Keratinocyte (primary cell): ENCODE measurements around the gene DGKZ. TPM values are rescaled to one million over a fixed set of nuclear protein-coding genes. Genes with fewer than 3 reads are reported as not detected.

Experiments
- DNase-seq: peaks from one replicate; pipeline ENCODE4 v3.0.0-alpha.2; 2011; ENCODE audit warnings: low read depth, missing footprints, low spot score
- FAIRE-seq: peaks from 2 replicates; lab custom pipeline; 2011; peaks lifted over from hg19 to GRCh38; lab: Jason Lieb, UNC
- H2AFZ ChIP-seq: 2 replicates; pipeline ENCODE4 v1.6.0; 2012; ENCODE audit warnings: low read length, control low read depth, inconsistent platforms; ENCODE audit not compliant: control insufficient read depth
- H3K27ac ChIP-seq: 2 replicates; pipeline ENCODE4 v1.5.1; 2011; ENCODE audit warnings: low read length; ENCODE audit not compliant: control insufficient read depth, insufficient read depth
- H3K27me3 ChIP-seq: 3 replicates; pipeline ENCODE4 v1.6.0; 2011; ENCODE audit warnings: low read length; ENCODE audit not compliant: control insufficient read depth, insufficient read depth; ENCODE audit errors: extremely low read depth
- H3K36me3 ChIP-seq, 2 experiments: 2 replicates in 1 of 2; 3 replicates in 1 of 2; pipeline ENCODE4 v1.5.1; 2011; ENCODE audit warnings: low read length in 2 of 2, mild to moderate bottlenecking in 1 of 2; ENCODE audit not compliant: control insufficient read depth in 2 of 2, insufficient read depth in 2 of 2; ENCODE audit errors: extremely low read depth in 1 of 2
- H3K4me1 ChIP-seq: 3 replicates; pipeline ENCODE4 v1.5.1; 2011; ENCODE audit warnings: low read length; ENCODE audit not compliant: control insufficient read depth, insufficient read depth; ENCODE audit errors: extremely low read depth
- H3K4me2 ChIP-seq: 3 replicates; pipeline ENCODE4 v1.6.0; 2011; ENCODE audit warnings: low read depth, low read length; ENCODE audit not compliant: control insufficient read depth, insufficient read depth; ENCODE audit errors: extremely low read depth
- H3K4me3 ChIP-seq, 3 experiments: fragments of 200-600 bp in 1 of 3; sonication (generic) in 1 of 3; 2 replicates in 2 of 3; 3 replicates in 1 of 3; pipeline ENCODE4 v1.5.1; 2011 to 2016; ENCODE audit warnings: low read length in 3 of 3, mild to moderate bottlenecking in 3 of 3, control low read depth in 2 of 3, inconsistent platforms in 1 of 3, low read depth in 1 of 3, mixed read lengths in 1 of 3, mixed run types in 1 of 3, moderate library complexity in 1 of 3; ENCODE audit not compliant: control insufficient read depth in 2 of 3, insufficient read depth in 2 of 3; ENCODE audit errors: extremely low read depth in 1 of 3
- H3K79me2 ChIP-seq: 2 replicates; pipeline ENCODE4 v1.6.0; 2012; ENCODE audit warnings: low read length; ENCODE audit not compliant: control insufficient read depth, insufficient read depth
- H3K9ac ChIP-seq: 3 replicates; pipeline ENCODE4 v1.6.0; 2011; ENCODE audit warnings: low read length; ENCODE audit not compliant: control insufficient read depth, insufficient read depth; ENCODE audit errors: extremely low read depth
- H3K9me1 ChIP-seq: 3 replicates; pipeline ENCODE4 v1.6.0; 2011; ENCODE audit warnings: low read length; ENCODE audit not compliant: control insufficient read depth, insufficient read depth; ENCODE audit errors: extremely low read depth
- H3K9me3 ChIP-seq: 2 replicates; pipeline ENCODE4 v1.5.1; 2012; ENCODE audit warnings: low read depth, low read length; ENCODE audit not compliant: control insufficient read depth
- H4K20me1 ChIP-seq: 3 replicates; pipeline ENCODE4 v1.6.0; 2011; ENCODE audit warnings: low read length; ENCODE audit not compliant: control insufficient read depth, insufficient read depth; ENCODE audit errors: extremely low read depth
- EZH2 ChIP-seq: IDR thresholded peaks from one replicate; pipeline ENCODE4 v1.6.1; 2012; ENCODE audit warnings: inconsistent platforms, mild to moderate bottlenecking, low read length, moderate library complexity
- dilution Hi-C: fragments of 300-500 bp; cut with MboI; formaldehyde crosslinking; loops from one replicate; pipeline ENCODE4 v1.7.0; 2020; ENCODE audit warnings: low sequenced_read_pairs; ENCODE audit not compliant: extremely low pct_ligation_motif_present
- polyA plus RNA-seq, 5 experiments: library from polyadenylated mRNA; depleted of rRNA in 3 of 5; stranded (reverse) in 3 of 5; stranded (forward) in 1 of 5; unstranded in 1 of 5; fragments of >200 nt; gene quantifications; 1 replicate in 1 of 5; 2 replicates in 3 of 5; 3 replicates in 1 of 5; pipeline versions ENCODE4 v1.2.1 to v1.2.3, GENCODE V29; 2011 to 2012; ENCODE audit warnings: missing spikeins in 2 of 5, low read depth in 1 of 5, low replicate concordance in 1 of 5
- TF ChIP-seq, protein P1 (sequence below), 3 experiments: IDR thresholded peaks in 1 of 3; conservative IDR thresholded peaks in 1 of 3; optimal IDR thresholded peaks in 1 of 3; 2 replicates in 2 of 3; 3 replicates in 1 of 3; pipeline versions ENCODE3 to v1.5.1; 2011; ENCODE audit warnings: low read length in 3 of 3, mild to moderate bottlenecking in 3 of 3, moderate library complexity in 2 of 3, control low read depth in 1 of 3, inconsistent platforms in 1 of 3; ENCODE audit not compliant: insufficient read depth in 2 of 3; ENCODE audit errors: extremely low read depth in 1 of 3

The DGKZ gene
- polyA plus RNA-seq, 1 donor (not counting 4 experiments of a cell fraction or from before 2014, with no cell fraction given), result 23.3 TPM

DNA sequence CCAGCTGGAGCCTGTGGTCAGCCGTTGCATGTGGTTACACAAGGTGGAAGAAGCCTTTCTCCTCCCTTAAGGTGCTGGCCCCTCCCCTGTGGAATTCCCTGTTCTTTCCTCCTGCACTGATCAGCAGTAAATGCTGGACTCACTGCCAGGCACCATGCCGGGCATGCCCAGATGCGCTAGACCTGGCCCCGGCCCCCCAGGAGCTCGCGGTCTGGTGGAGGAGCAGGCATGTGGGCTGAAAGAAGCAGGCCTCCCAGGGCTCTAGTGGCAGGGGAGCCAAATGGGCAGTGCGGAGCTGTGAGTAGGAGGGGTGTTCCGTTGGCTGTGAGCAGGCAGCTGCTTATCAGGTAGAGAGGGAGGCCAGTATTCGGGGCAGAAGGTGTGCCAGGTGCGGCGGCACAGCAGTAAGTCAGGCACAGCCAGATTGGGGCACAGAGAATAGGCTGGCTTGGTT, 10.2 kb downstream of the DGKZ start:
- Histone ChIP-seq H2AFZ (no peak overlapping the region), H3K9ac (no peak overlapping the region), H3K27me3 (no peaks in the 10 kb centered on the region), H3K4me1 (peaks cover 28% of the 10 kb centered on the region), H3K79me2 (peaks cover 79% of the 10 kb centered on the region), H3K4me2 (peak overlapping the region; percentile 45), H3K27ac (peak overlapping the region; percentile 29), H3K9me3 (no peaks in the 10 kb centered on the region), H4K20me1 (peaks cover 7% of the 10 kb centered on the region), H3K9me1 (peaks cover 2% of the 10 kb centered on the region), H3K36me3 (peaks cover 11 to 22% of the 10 kb centered on the region in 2 experiments), H3K4me3 (no peak overlapping the region)
- no peak for DNase-seq
- no peak for TF ChIP-seq EZH2
- TF ChIP-seq, protein P1, sequence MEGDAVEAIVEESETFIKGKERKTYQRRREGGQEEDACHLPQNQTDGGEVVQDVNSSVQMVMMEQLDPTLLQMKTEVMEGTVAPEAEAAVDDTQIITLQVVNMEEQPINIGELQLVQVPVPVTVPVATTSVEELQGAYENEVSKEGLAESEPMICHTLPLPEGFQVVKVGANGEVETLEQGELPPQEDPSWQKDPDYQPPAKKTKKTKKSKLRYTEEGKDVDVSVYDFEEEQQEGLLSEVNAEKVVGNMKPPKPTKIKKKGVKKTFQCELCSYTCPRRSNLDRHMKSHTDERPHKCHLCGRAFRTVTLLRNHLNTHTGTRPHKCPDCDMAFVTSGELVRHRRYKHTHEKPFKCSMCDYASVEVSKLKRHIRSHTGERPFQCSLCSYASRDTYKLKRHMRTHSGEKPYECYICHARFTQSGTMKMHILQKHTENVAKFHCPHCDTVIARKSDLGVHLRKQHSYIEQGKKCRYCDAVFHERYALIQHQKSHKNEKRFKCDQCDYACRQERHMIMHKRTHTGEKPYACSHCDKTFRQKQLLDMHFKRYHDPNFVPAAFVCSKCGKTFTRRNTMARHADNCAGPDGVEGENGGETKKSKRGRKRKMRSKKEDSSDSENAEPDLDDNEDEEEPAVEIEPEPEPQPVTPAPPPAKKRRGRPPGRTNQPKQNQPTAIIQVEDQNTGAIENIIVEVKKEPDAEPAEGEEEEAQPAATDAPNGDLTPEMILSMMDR (optimal IDR thresholded peaks at IDR 0.05 in 1 of 3, IDR thresholded peaks at IDR 0.05 in 1 of 3, conservative IDR thresholded peaks at IDR 0.05 in 1 of 3; ENCODE audit: extremely low read depth in 1 of 3, insufficient read depth in 2 of 3, low read length in 3 of 3), result no peak
- no peak for FAIRE-seq
- dilution Hi-C loops, result no loop called here

GRCh38 chr11:46359953-46360352, 12.7 kb downstream of the DGKZ start:
- Histone ChIP-seq H3K9ac (no peak overlapping the region), H3K79me2 (peaks cover 76% of the 10 kb centered on the region), H3K4me1 (peaks cover 21% of the 10 kb centered on the region), H3K27ac (no peak overlapping the region), H3K9me1 (peaks cover 5% of the 10 kb centered on the region), H2AFZ (no peak overlapping the region), H3K4me3 (no peak overlapping the region), H3K36me3 (peaks cover 11 to 19% of the 10 kb centered on the region in 2 experiments), H3K9me3 (no peaks in the 10 kb centered on the region), H3K27me3 (no peaks in the 10 kb centered on the region), H4K20me1 (peaks cover 8% of the 10 kb centered on the region), H3K4me2 (no peak overlapping the region)
- no peak for FAIRE-seq
- TF ChIP-seq, protein P1 (optimal IDR thresholded peaks at IDR 0.05 in 1 of 3, IDR thresholded peaks at IDR 0.05 in 1 of 3, conservative IDR thresholded peaks at IDR 0.05 in 1 of 3; ENCODE audit: extremely low read depth in 1 of 3, insufficient read depth in 2 of 3, low read length in 3 of 3), result no peak
- TF ChIP-seq EZH2, result no peak
- dilution Hi-C loops, result no loop called here
- no peak for DNase-seq
